Neural crest cell (in vitro differentiated cells): Measurements from ENCODE around the gene SCAMP2. TPM values are rescaled to one million over a fixed set of nuclear protein-coding genes. Genes with fewer than 3 reads are reported as not detected.
A peak's percentile ranks its signal among the peaks of the same experiment; 100 is the strongest.

Experiments used
- DNase-seq: peaks from one replicate; pipeline ENCODE4 v3.0.0; 2021; ENCODE audit warnings: low read depth, mixed read lengths, low spot score
- H3K27ac Mint-ChIP-seq: one replicate; pipeline ENCODE4 v1.8.0; 2021; ENCODE audit warnings: mild to moderate bottlenecking, mixed read lengths; ENCODE audit not compliant: unreplicated experiment
- H3K27me3 Mint-ChIP-seq: 2 replicates; pipeline ENCODE4 v1.8.0; 2021; ENCODE audit warnings: low read depth, mild to moderate bottlenecking, mixed read lengths
- H3K36me3 Mint-ChIP-seq: 2 replicates; pipeline ENCODE4 v1.8.0; 2021; ENCODE audit warnings: low read depth, mild to moderate bottlenecking, mixed read lengths
- H3K4me1 Mint-ChIP-seq: 2 replicates; pipeline ENCODE4 v1.8.0; 2021; ENCODE audit warnings: mixed read lengths
- H3K4me3 Mint-ChIP-seq: one replicate; pipeline ENCODE4 v1.8.0; 2021; ENCODE audit warnings: mild to moderate bottlenecking, mixed read lengths
- H3K9me3 Mint-ChIP-seq: 2 replicates; pipeline ENCODE4 v1.8.0; 2021; ENCODE audit warnings: mixed read lengths
- total RNA-seq: library from RNA; stranded (reverse); gene quantifications from 2 replicates; pipeline ENCODE4 v1.2.1, GENCODE V29; 2021
- TF ChIP-seq, protein P1 (sequence below): fragments of 200-600 bp; sonication (generic); conservative IDR thresholded peaks from 2 replicates; pipeline ENCODE4 v1.5.0; 2021; ENCODE audit warnings: antibody characterized with exemption, mild to moderate bottlenecking

Gene SCAMP2
- total RNA-seq, 1 donor from 2014 or later = 40.4 TPM

GRCh38 chr15:74857671-74858368, 15.3 kb downstream of the SCAMP2 start:
- Mint-ChIP-seq H3K27ac (peak overlapping the region; percentile 78), H3K36me3 (peaks cover 2% of the 10 kb centered on the region)
- TF ChIP-seq, protein P1, sequence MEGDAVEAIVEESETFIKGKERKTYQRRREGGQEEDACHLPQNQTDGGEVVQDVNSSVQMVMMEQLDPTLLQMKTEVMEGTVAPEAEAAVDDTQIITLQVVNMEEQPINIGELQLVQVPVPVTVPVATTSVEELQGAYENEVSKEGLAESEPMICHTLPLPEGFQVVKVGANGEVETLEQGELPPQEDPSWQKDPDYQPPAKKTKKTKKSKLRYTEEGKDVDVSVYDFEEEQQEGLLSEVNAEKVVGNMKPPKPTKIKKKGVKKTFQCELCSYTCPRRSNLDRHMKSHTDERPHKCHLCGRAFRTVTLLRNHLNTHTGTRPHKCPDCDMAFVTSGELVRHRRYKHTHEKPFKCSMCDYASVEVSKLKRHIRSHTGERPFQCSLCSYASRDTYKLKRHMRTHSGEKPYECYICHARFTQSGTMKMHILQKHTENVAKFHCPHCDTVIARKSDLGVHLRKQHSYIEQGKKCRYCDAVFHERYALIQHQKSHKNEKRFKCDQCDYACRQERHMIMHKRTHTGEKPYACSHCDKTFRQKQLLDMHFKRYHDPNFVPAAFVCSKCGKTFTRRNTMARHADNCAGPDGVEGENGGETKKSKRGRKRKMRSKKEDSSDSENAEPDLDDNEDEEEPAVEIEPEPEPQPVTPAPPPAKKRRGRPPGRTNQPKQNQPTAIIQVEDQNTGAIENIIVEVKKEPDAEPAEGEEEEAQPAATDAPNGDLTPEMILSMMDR = no peak

DNA sequence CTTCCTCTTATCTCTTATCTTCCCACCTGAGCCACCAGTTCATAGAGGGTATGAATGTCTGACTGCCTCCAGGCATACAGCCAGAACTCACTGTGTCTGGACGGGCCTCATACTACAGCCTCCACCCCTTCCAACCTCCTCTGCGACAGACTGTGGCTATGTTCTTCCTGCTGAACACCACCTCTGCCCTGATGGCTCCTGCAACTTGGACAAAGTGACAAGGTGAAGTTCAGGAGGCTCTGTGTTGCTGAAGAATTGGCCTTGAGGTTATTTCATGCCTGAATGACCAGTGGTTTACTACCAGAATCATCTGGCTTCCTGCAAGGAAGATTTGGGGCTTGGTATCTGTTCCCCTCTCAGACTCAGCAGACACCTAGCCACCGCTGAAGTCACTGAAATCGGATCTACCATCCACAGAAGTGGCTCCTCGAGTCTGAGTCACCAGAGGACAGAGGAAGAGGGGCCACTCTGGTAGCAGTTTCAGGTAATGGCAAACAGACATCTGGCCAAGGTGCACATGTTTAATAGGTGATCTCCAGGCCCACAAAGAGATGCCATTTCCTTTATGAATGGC, 16.0 kb downstream of the SCAMP2 start:
- no peak for DNase-seq
- H3K9me3 Mint-ChIP-seq = no peaks in the 10 kb centered on the region
- peaks cover 8% of the 10 kb centered on the region for H3K4me1 Mint-ChIP-seq
- TF ChIP-seq, protein P1 = no peak
- H3K27ac Mint-ChIP-seq = peak overlapping the region; percentile 27
- no peak overlapping the region for H3K4me3 Mint-ChIP-seq
- H3K27me3 Mint-ChIP-seq = no peaks in the 10 kb centered on the region
- peaks cover 2% of the 10 kb centered on the region for H3K36me3 Mint-ChIP-seq

More at GRCh38 chr15:74857671-74858368, 15.3 kb downstream of the SCAMP2 start:
- no peak overlapping the region for H3K4me3 Mint-ChIP-seq
- DNase-seq = no peak
- no peaks in the 10 kb centered on the region for H3K27me3 Mint-ChIP-seq
- H3K9me3 Mint-ChIP-seq = no peaks in the 10 kb centered on the region
- peaks cover 8% of the 10 kb centered on the region for H3K4me1 Mint-ChIP-seq

- H3K9me3 Mint-ChIP-seq = no peaks in the 10 kb centered on the region
- peaks cover 8% of the 10 kb centered on the region for H3K4me1 Mint-ChIP-seq
- H3K4me3 Mint-ChIP-seq = no peak overlapping the region
- TF ChIP-seq, protein P1 = no peak
- no peaks in the 10 kb centered on the region for H3K27me3 Mint-ChIP-seq
- H3K27ac Mint-ChIP-seq = no peak overlapping the region
- H3K36me3 Mint-ChIP-seq = peaks cover 2% of the 10 kb centered on the region
- no peak for DNase-seq
Measured at GRCh38 chr15:74856537-74856936, 16.6 kb downstream of the SCAMP2 start.

- no peak for DNase-seq
- Mint-ChIP-seq H3K36me3 (peaks cover 2% of the 10 kb centered on the region), H3K4me1 (peaks cover 8% of the 10 kb centered on the region), H3K27ac (peak overlapping the region; percentile 27), H3K4me3 (no peak overlapping the region), H3K27me3 (no peaks in the 10 kb centered on the region), H3K9me3 (no peaks in the 10 kb centered on the region)
- TF ChIP-seq, protein P1 = no peak
Measured at GRCh38 chr15:74855857-74856256, 17.3 kb downstream of the SCAMP2 start.

GRCh38 chr15:74854453-74855022, 18.6 kb downstream of the SCAMP2 start:
- no peak for DNase-seq
- no peaks in the 10 kb centered on the region for H3K27me3 Mint-ChIP-seq
- no peaks in the 10 kb centered on the region for H3K9me3 Mint-ChIP-seq
- TF ChIP-seq, protein P1 = no peak
- no peak overlapping the region for H3K4me3 Mint-ChIP-seq
- H3K27ac Mint-ChIP-seq = no peak overlapping the region
- H3K36me3 Mint-ChIP-seq = peaks cover 2% of the 10 kb centered on the region
- H3K4me1 Mint-ChIP-seq = peaks cover 8% of the 10 kb centered on the region
